KMS-11 (cell line): Measurements from ENCODE around the gene PDCD4.

Experiments used
- H2AFZ ChIP-seq: fragments of 200-600 bp; sonication (generic); 2 replicates; pipeline ENCODE4 v1.6.1; 2016; ENCODE audit warnings: antibody characterized with exemption, mixed run types, low read depth
- H3K27ac ChIP-seq: fragments of 200-600 bp; sonication (generic); 2 replicates; pipeline ENCODE4 v1.6.1; 2016; ENCODE audit warnings: mild to moderate bottlenecking, mixed run types
- H3K27me3 ChIP-seq: fragments of 200-600 bp; sonication (generic); 2 replicates; pipeline ENCODE4 v1.6.1; 2017; ENCODE audit warnings: mild to moderate bottlenecking, low read depth, mixed run types, moderate library complexity; ENCODE audit not compliant: insufficient read depth
- H3K36me3 ChIP-seq: fragments of 200-600 bp; sonication (generic); 2 replicates; pipeline ENCODE4 v1.6.1; 2017; ENCODE audit warnings: mild to moderate bottlenecking, mixed run types; ENCODE audit not compliant: insufficient read depth
- H3K4me1 ChIP-seq: fragments of 200-600 bp; sonication (generic); 2 replicates; pipeline ENCODE4 v1.6.1; 2016; ENCODE audit warnings: mild to moderate bottlenecking, low read depth, mixed run types; ENCODE audit not compliant: poor library complexity, severe bottlenecking
- H3K4me2 ChIP-seq: fragments of 200-600 bp; sonication (generic); 2 replicates; pipeline ENCODE4 v1.7.0; 2016; ENCODE audit warnings: mild to moderate bottlenecking, mixed run types
- H3K4me3 ChIP-seq: fragments of 200-600 bp; sonication (generic); IDR thresholded peaks from 2 replicates; pipeline ENCODE4 v1.6.1; 2017; ENCODE audit warnings: low read depth, low read length, mixed read lengths; ENCODE audit not compliant: insufficient read depth
- H3K79me2 ChIP-seq: fragments of 200-600 bp; sonication (generic); 2 replicates; pipeline ENCODE4 v1.6.1; 2016; ENCODE audit warnings: low read depth, mixed run types; ENCODE audit not compliant: insufficient read depth
- H3K9ac ChIP-seq: fragments of 200-600 bp; sonication (generic); 2 replicates; pipeline ENCODE4 v1.6.1; 2016; ENCODE audit warnings: mild to moderate bottlenecking, mixed run types
- H4K20me1 ChIP-seq: fragments of 200-600 bp; sonication (generic); 2 replicates; pipeline ENCODE4 v1.6.1; 2016; ENCODE audit warnings: mild to moderate bottlenecking, mixed run types; ENCODE audit not compliant: insufficient read depth
- TF ChIP-seq, protein P1 (sequence below): fragments of 200-600 bp; sonication (generic); conservative IDR thresholded peaks from 2 replicates; pipeline ENCODE4 v1.6.1; 2017; ENCODE audit warnings: low read depth, mild to moderate bottlenecking, antibody characterized with exemption, low read length, moderate library complexity, mixed read lengths

PDCD4 gene

DNA sequence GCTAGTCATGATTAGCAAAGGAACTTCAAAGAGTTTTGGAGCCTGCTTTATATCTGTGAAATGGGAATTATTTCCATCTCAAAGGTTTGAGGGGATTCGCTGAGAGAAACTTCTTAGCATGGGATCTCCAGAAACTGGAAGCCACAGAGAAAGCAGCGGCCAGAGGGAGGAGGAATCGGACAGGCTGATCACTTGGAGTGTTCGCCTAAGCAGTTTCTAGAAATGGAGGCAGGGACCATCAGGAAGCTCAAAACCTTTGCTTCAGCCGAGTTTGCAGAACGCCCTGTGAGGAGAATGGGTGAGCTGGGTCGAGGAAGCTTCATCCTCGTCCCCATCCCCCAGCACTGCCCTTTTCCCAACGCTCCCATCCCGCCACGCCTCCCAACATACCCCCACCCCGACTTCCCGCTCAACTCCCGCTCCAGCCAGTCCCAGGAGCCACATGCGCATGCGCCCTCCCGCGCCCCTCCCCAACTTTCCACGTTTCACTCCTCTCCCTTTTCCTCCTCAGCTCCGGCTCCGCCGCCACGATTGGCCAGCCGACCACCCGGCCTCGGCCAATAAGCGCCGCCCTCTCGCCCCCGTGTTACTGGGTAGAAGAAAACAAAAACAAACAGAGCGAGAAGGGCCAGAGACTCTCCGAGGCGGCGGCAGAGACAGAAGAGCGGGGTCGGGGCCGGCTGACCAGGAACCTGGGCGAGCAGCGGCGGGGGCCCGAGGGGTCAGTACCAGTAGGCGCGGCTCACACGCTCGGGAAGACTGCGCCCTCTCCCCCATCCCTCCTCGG, at the start of gene PDCD4:
Gene PDCD4, plus strand, starts transcription at position 631 of the 787 bp plus-strand sequence. CDS start 4,100 bp downstream, outside the sequence.
- Histone ChIP-seq H2AFZ (peak within 1 kb of the TSS; percentile 63), H3K9ac (peak within 1 kb of the TSS; percentile 87), H3K4me2 (peak within 1 kb of the TSS; percentile 92), H4K20me1 (no peaks in the 10 kb centered on the region), H3K27me3 (no peaks in the 10 kb centered on the region), H3K79me2 (peaks cover 12% of the 10 kb centered on the region; the same call in 1 of the 2 replicates), H3K36me3 (no peaks in the 10 kb centered on the region), H3K27ac (peak within 1 kb of the TSS; percentile 67), H3K4me3 (no peak within 1 kb of the TSS), H3K4me1 (peaks cover 26% of the 10 kb centered on the region)
- TF ChIP-seq, protein P1, sequence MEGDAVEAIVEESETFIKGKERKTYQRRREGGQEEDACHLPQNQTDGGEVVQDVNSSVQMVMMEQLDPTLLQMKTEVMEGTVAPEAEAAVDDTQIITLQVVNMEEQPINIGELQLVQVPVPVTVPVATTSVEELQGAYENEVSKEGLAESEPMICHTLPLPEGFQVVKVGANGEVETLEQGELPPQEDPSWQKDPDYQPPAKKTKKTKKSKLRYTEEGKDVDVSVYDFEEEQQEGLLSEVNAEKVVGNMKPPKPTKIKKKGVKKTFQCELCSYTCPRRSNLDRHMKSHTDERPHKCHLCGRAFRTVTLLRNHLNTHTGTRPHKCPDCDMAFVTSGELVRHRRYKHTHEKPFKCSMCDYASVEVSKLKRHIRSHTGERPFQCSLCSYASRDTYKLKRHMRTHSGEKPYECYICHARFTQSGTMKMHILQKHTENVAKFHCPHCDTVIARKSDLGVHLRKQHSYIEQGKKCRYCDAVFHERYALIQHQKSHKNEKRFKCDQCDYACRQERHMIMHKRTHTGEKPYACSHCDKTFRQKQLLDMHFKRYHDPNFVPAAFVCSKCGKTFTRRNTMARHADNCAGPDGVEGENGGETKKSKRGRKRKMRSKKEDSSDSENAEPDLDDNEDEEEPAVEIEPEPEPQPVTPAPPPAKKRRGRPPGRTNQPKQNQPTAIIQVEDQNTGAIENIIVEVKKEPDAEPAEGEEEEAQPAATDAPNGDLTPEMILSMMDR: no peak

GRCh38 chr10:110822035-110822711, 49.6 kb upstream of the PDCD4 start:
- Histone ChIP-seq H3K27ac (no peak overlapping the region), H3K79me2 (no peaks in the 10 kb centered on the region), H3K27me3 (no peaks in the 10 kb centered on the region), H3K36me3 (no peaks in the 10 kb centered on the region), H3K9ac (no peak overlapping the region), H3K4me3 (no peak overlapping the region), H4K20me1 (no peaks in the 10 kb centered on the region), H3K4me2 (no peak overlapping the region), H3K4me1 (peaks cover 6% of the 10 kb centered on the region), H2AFZ (no peak overlapping the region)
- TF ChIP-seq, protein P1: no peak

GRCh38 chr10:110822712-110823311, 48.9 kb upstream of the PDCD4 start:
- Histone ChIP-seq H3K27ac (no peak overlapping the region), H3K9ac (no peak overlapping the region), H3K4me3 (no peak overlapping the region), H3K36me3 (no peaks in the 10 kb centered on the region), H3K79me2 (no peaks in the 10 kb centered on the region), H3K4me2 (no peak overlapping the region), H3K4me1 (peaks cover 6% of the 10 kb centered on the region), H4K20me1 (no peaks in the 10 kb centered on the region), H2AFZ (no peak overlapping the region), H3K27me3 (no peaks in the 10 kb centered on the region)
- TF ChIP-seq, protein P1: no peak

DNA sequence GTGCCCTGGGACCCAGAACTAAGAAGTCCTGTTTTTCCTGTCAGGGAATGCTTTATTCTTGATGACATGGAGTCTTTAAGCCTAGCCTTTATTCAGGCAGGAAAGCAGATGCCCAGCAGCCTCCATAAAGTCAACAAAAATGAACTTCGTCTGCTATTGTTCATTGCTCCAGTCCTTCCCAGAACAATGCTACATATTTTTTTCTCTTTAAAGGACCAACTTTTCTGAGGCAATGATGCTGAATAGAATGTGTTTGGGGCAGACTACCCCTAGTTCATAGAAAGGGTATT, 47.6 kb upstream of the PDCD4 start:
- no peaks in the 10 kb centered on the region for H3K79me2 ChIP-seq

More for the DNA sequence above, 47.6 kb upstream of the PDCD4 start:
- Histone ChIP-seq H3K4me3 (no peak overlapping the region), H3K4me1 (no peaks in the 10 kb centered on the region), H3K36me3 (no peaks in the 10 kb centered on the region), H3K9ac (no peak overlapping the region), H3K27ac (no peak overlapping the region), H3K27me3 (no peaks in the 10 kb centered on the region), H4K20me1 (no peaks in the 10 kb centered on the region), H2AFZ (no peak overlapping the region), H3K4me2 (no peak overlapping the region)
- TF ChIP-seq, protein P1: no peak
